NCI-H2196 treated with DMSO at 0.1 percent for 48 hours (cell line): ENCODE measurements around the gene UNC119.
A peak's percentile ranks its signal among the peaks of the same experiment; 100 is the strongest.

Experiments used
- DNase-seq: peaks from one replicate; lab custom pipeline; 2025; ENCODE audit not compliant: unreplicated experiment; lab: John Stamatoyannopoulos, UW

UNC119 gene

GRCh38 chr17:28573521-28573920 lies 21.1 kb upstream of the UNC119 start:
- DNase-seq = no peak

GRCh38 chr17:28573040-28573380 lies 20.6 kb upstream of the UNC119 start:
- no peak for DNase-seq

GRCh38 chr17:28572259-28573039 lies 20.0 kb upstream of the UNC119 start:
- DNase-seq = no peak

- DNase-seq = peak; percentile 61
Observed at GRCh38 chr17:28571361-28572122, 19.1 kb upstream of the UNC119 start, which contains the start of gene PIGS. PIGS (minus strand) TSS chr17:28571524; CDS start chr17:28571496, 28 bp downstream.

- DNase-seq = no peak
Observed at GRCh38 chr17:28570716-28571360, 18.4 kb upstream of the UNC119 start.

GRCh38 chr17:28569446-28569845 lies 17.0 kb upstream of the UNC119 start:
- DNase-seq = no peak

- no peak for DNase-seq
Observed at GRCh38 chr17:28567604-28568003, 15.2 kb upstream of the UNC119 start.

- DNase-seq = no peak
Observed at GRCh38 chr17:28563475-28563874, 11.1 kb upstream of the UNC119 start.

- no peak for DNase-seq
Observed at GRCh38 chr17:28555022-28555421, 2.6 kb upstream of the UNC119 start.

GRCh38 chr17:28554565-28554964 lies 2.1 kb upstream of the UNC119 start:
- no peak for DNase-seq

GRCh38 chr17:28553000-28553505 lies 629 bp upstream of the UNC119 start:
- no peak for DNase-seq

- DNase-seq = no peak
Observed at GRCh38 chr17:28551421-28552175, 826 bp downstream of the UNC119 start.

- DNase-seq = no peak
Observed at GRCh38 chr17:28550858-28551257, 1.6 kb downstream of the UNC119 start.

GRCh38 chr17:28549236-28550132 lies 2.9 kb downstream of the UNC119 start:
- no peak for DNase-seq

GRCh38 chr17:28548417-28549130 lies 3.9 kb downstream of the UNC119 start:
- DNase-seq = no peak

GRCh38 chr17:28547623-28548416 lies 4.6 kb downstream of the UNC119 start:
- DNase-seq = no peak

- DNase-seq = no peak
Observed at GRCh38 chr17:28547096-28547622, 5.3 kb downstream of the UNC119 start.

- no peak for DNase-seq
Observed at GRCh38 chr17:28545787-28546415, 6.5 kb downstream of the UNC119 start.
